MCF 10A (cell line): ENCODE data around the gene AIDA. TPM values are rescaled to one million over a fixed set of nuclear protein-coding genes. Genes with fewer than 3 reads are reported as not detected.
"Not testable (repeated sequence)": the region's sequence is repeated elsewhere in the genome, so short reads cannot be mapped to it uniquely, and the experiment has no call there.

Experiments
- BruUV-seq: library from RNA; stranded (reverse); fragments of 400-500 nt; replicated peaks from 2 replicates; lab custom pipeline; 2021; lab: Mats Ljungman, UMichigan
- CTCF ChIA-PET: fragments of 300-600 bp; sonication (Branson Sonifier 250); formaldehyde crosslinking; extraction: SDS; loops from one replicate; lab custom pipeline; 2021; ENCODE audit warnings: antibody characterized with exemption, inconsistent platforms; lab: Yijun Ruan, JAX
- POLR2A ChIA-PET: fragments of 300-600, 350-650 bp; sonication (Branson Sonifier 250); formaldehyde crosslinking; extraction: SDS; loops from one replicate; lab custom pipeline; 2020; ENCODE audit warnings: antibody characterized with exemption, inconsistent platforms; lab: Yijun Ruan, JAX
- DNase-seq: peaks from one replicate; pipeline ENCODE4 v3.0.0-alpha.2; 2018; ENCODE audit not compliant: unreplicated experiment
- H3K27ac Mint-ChIP-seq: one replicate; pipeline ENCODE4 v1.8.0; 2022; ENCODE audit warnings: mild to moderate bottlenecking, low read depth, mixed read lengths; ENCODE audit not compliant: unreplicated experiment
- H3K27me3 Mint-ChIP-seq: one replicate; pipeline ENCODE4 v1.8.0; 2022; ENCODE audit warnings: mixed read lengths; ENCODE audit not compliant: insufficient read depth, unreplicated experiment
- H3K36me3 Mint-ChIP-seq: one replicate; pipeline ENCODE4 v1.8.0; 2022; ENCODE audit warnings: mild to moderate bottlenecking, moderate library complexity, mixed read lengths; ENCODE audit not compliant: insufficient read depth, unreplicated experiment
- H3K4me1 Mint-ChIP-seq: one replicate; pipeline ENCODE4 v1.8.0; 2022; ENCODE audit warnings: mixed read lengths; ENCODE audit not compliant: insufficient read depth, unreplicated experiment
- H3K4me3 Mint-ChIP-seq: one replicate; pipeline ENCODE4 v1.8.0; 2022; ENCODE audit warnings: mild to moderate bottlenecking, moderate library complexity, mixed read lengths; ENCODE audit not compliant: unreplicated experiment
- H3K9me3 Mint-ChIP-seq: one replicate; pipeline ENCODE4 v1.8.0; 2022; ENCODE audit warnings: mixed read lengths; ENCODE audit not compliant: unreplicated experiment
- intact Hi-C: fragments of 100-400 bp; cut with micrococcal nuclease; formaldehyde crosslinking; loops from 2 replicates; pipeline ENCODE4 v1.14.1; 2022
- total RNA-seq: library from RNA; stranded (reverse); gene quantifications from 2 replicates; pipeline ENCODE4 v1.2.3, GENCODE V29; 2022
- TF ChIP-seq, protein P1 (sequence below): fragments of 200-600 bp; IDR thresholded peaks from one replicate; pipeline ENCODE4 v1.8.0; 2022; ENCODE audit warnings: antibody characterized with exemption, mild to moderate bottlenecking; ENCODE audit not compliant: unreplicated experiment

AIDA gene
- total RNA-seq, 1 experiment from 2014 or later, result 133 TPM

DNA sequence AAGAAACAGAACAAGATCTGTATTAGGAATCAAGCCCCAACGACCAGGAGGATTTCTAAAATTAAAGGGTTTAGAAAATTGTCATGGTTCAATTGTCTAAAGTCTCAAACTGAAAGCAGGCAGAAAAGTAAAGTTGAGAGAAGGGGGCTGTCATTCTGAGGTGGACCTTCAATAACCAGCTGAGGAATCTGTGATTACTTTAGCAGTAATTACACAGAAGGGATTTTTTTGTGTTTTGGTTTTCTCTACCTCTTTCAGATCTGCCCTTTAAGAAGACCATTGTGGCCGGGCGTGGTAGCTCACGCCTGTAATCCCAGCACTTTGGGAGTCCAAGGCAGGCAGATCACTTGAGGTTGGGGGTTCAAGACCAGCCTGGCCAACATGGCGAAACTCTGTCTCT is 17.4 kb downstream of the AIDA start:
- Mint-ChIP-seq H3K9me3 (no peaks in the 10 kb centered on the region), H3K4me3 (no peak overlapping the region), H3K27ac (peak overlapping the region; percentile 20), H3K27me3 (no peaks in the 10 kb centered on the region), H3K4me1 (peaks cover 14% of the 10 kb centered on the region), H3K36me3 (peaks cover 43% of the 10 kb centered on the region)
- no peak for DNase-seq
- BruUV-seq, result no TSS peak
- TF ChIP-seq, protein P1, sequence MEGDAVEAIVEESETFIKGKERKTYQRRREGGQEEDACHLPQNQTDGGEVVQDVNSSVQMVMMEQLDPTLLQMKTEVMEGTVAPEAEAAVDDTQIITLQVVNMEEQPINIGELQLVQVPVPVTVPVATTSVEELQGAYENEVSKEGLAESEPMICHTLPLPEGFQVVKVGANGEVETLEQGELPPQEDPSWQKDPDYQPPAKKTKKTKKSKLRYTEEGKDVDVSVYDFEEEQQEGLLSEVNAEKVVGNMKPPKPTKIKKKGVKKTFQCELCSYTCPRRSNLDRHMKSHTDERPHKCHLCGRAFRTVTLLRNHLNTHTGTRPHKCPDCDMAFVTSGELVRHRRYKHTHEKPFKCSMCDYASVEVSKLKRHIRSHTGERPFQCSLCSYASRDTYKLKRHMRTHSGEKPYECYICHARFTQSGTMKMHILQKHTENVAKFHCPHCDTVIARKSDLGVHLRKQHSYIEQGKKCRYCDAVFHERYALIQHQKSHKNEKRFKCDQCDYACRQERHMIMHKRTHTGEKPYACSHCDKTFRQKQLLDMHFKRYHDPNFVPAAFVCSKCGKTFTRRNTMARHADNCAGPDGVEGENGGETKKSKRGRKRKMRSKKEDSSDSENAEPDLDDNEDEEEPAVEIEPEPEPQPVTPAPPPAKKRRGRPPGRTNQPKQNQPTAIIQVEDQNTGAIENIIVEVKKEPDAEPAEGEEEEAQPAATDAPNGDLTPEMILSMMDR, result no peak
- intact Hi-C loops, result no loop called here
- CTCF ChIA-PET, result interaction anchor here (0.7 to 1.2 kb wide), 4 partner anchors 11 to 553 kb away, joined by 3 to 6 read pairs (median 4); no protein-coding TSS in a partner anchor
- POLR2A ChIA-PET, result interaction anchor here (1.2 to 2.3 kb wide), 5 partner anchors 11 to 18 kb away, joined by 3 to 12 read pairs (median 6); partner anchors contain the start of genes AIDA and BROX

DNA sequence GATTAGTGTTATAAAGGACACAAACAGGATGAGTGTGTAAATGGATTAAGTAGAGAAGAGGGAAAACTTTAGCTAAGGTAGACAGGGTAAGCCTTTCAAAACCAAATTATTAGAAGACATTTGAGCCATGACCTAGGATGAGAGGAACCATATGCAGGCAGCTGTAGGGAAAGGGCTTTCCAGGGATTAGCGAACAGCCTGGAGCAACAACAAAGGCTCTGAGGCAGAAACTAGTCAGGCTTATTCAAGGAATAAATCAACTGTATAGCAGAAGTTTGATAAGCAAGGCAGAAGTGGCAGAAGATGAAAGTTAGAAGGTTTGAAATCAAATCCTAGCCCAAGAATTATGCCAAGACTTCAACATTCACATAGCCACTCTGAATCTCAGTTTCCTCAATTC is 21.3 kb downstream of the AIDA start:
- Mint-ChIP-seq H3K36me3 (peaks cover 42% of the 10 kb centered on the region), H3K9me3 (no peaks in the 10 kb centered on the region), H3K4me3 (no peak overlapping the region), H3K27ac (peak overlapping the region; percentile 0), H3K27me3 (no peaks in the 10 kb centered on the region), H3K4me1 (peaks cover 6% of the 10 kb centered on the region)
- DNase-seq, result no peak
- ChIA-PET POLR2A (interaction anchor here (1.0 to 2.4 kb wide), 4 partner anchors 10 to 22 kb away, joined by 3 to 10 read pairs (median 4); partner anchors contain the start of genes AIDA and BROX), CTCF (no interaction called here)
- intact Hi-C loops, result no loop called here
- no TSS peak for BruUV-seq
- TF ChIP-seq, protein P1, result no peak

DNA sequence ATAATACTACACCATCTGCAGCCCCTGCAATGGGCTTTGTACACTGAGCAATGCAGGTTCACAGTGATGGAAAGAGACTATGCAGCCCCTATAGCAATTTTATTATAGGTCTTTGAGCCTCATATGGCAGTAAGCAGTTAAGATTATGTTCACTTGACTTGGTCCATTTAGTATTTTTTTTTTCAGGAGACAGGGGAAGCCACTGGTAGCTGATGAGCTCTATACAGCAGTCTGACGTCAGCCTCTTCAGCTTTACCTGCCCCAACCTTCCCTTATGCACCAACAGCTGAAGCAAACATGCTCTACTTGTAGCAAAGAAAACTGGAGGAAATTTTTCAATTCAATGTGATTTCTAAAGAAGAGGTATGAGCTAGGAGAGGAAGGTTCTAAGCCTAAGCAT is 32.2 kb downstream of the AIDA start:
- no peak for DNase-seq
- BruUV-seq, result no TSS peak
- Mint-ChIP-seq H3K27me3 (no peaks in the 10 kb centered on the region), H3K27ac (no peak overlapping the region), H3K36me3 (peaks cover 60% of the 10 kb centered on the region), H3K4me1 (no peaks in the 10 kb centered on the region), H3K9me3 (no peaks in the 10 kb centered on the region), H3K4me3 (no peak overlapping the region)
- TF ChIP-seq, protein P1, result no peak
- intact Hi-C loops, result no loop called here
- ChIA-PET CTCF (interaction anchor here (0.6 to 1.1 kb wide), 4 partner anchors 12 to 1138 kb away, joined by 3 to 5 read pairs (median 4); no protein-coding TSS in a partner anchor), POLR2A (interaction anchor here (1.0 to 1.3 kb wide), 6 partner anchors 8 to 217 kb away, joined by 3 to 8 read pairs (median 5); no protein-coding TSS in a partner anchor)

DNA sequence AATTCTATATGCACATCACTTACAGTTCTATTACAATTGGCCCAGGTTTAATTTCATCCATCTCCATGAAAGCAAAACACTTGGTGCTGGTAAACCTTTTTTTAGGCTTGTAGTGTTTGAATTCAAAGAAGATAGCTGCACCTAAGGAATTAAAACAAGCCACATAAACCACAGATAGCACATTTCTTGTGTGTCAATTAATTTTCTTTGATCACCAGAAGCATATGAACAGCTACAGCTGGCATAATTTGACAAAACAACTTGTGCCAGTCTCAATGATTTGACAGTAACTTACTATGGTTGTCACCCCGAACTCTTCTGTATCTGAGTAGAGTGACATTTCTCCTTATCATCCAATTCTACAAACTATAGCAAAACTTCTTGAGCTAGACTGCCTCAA is 42.2 kb downstream of the AIDA start:
- H3K27ac Mint-ChIP-seq, result no peak overlapping the region
- H3K36me3 Mint-ChIP-seq, result peaks cover 87% of the 10 kb centered on the region
- H3K4me1 Mint-ChIP-seq, result no peaks in the 10 kb centered on the region
- TF ChIP-seq, protein P1, result no peak
- H3K4me3 Mint-ChIP-seq, result no peak overlapping the region
- H3K9me3 Mint-ChIP-seq, result no peaks in the 10 kb centered on the region
- intact Hi-C loops, result no loop called here
- ChIA-PET CTCF (interaction anchor here (0.7 to 1.3 kb wide), 3 partner anchors 16 to 215 kb away, joined by 3 to 6 read pairs (median 5); no protein-coding TSS in a partner anchor), POLR2A (interaction anchor here (1.2 to 1.5 kb wide), 2 partner anchors 10 to 27 kb away, joined by 4 read pairs; no protein-coding TSS in a partner anchor)
- no peaks in the 10 kb centered on the region for H3K27me3 Mint-ChIP-seq
- BruUV-seq, result no TSS peak
- no peak for DNase-seq

DNA sequence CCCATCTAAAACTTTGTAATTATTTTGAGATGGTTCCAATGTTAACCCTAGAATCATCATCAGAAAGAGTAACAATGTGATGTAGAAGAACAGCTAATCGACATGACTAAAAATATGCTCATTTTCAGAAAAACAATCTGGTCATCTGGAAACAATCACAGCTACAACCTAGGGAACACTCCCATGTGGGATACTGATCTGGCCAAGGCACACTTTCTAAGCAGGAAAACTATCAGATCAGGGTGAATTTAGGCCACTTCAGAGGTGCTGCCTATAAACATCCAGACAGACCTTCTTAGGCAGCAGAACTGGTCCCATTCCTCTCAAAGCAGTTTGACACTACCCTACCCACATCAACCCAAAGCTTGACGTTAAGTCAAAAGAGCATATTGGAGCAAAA is 43.2 kb downstream of the AIDA start:
- H3K4me3 Mint-ChIP-seq, H3K9me3 Mint-ChIP-seq, intact Hi-C loops, BruUV-seq, H3K27ac Mint-ChIP-seq, CTCF ChIA-PET, H3K27me3 Mint-ChIP-seq, H3K4me1 Mint-ChIP-seq, DNase-seq: not testable (repeated sequence)
- H3K36me3 Mint-ChIP-seq, result peaks cover 87% of the 10 kb centered on the region
- POLR2A ChIA-PET, result interaction anchor here (1.5 kb wide), 1 partner anchor 9 kb away, joined by 4 read pairs; no protein-coding TSS in a partner anchor

DNA sequence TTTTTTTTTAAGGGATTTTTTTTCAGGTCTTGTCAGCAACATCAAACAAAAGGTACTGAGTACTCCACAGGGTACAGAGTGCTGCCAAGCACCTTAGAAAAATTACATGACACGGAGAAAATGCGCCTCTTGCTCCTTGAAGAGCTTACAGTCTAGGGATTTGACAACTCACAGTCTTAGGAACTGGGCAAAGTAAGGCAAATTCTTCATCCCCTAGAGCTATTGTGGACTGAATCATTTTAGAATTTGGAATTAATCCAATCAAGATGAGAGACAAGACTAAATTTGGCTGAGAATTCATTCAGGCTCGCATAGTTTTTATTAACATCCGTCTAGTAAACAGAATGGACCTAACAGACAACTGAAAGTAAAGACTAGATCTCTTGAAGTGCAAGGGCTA is 44.1 kb downstream of the AIDA start:
- H3K27me3 Mint-ChIP-seq, DNase-seq, H3K4me1 Mint-ChIP-seq, H3K4me3 Mint-ChIP-seq, BruUV-seq, H3K27ac Mint-ChIP-seq, intact Hi-C loops, H3K9me3 Mint-ChIP-seq: not testable (repeated sequence)
- ChIA-PET CTCF (interaction anchor here (0.7 kb wide), 2 partner anchors 422 to 1149 kb away, joined by 3 to 4 read pairs; no protein-coding TSS in a partner anchor), POLR2A (interaction anchor here (0.9 to 2.1 kb wide), 4 partner anchors 15 to 45 kb away, joined by 3 to 8 read pairs (median 6); partner anchors contain the start of gene BROX)
- peaks cover 87% of the 10 kb centered on the region for H3K36me3 Mint-ChIP-seq
